NCI-H1417 (cell line): ENCODE results near the gene PRKAG1.
A peak's percentile ranks its signal among the peaks of the same experiment; 100 is the strongest.

Experiments used
- DNase-seq, 3 experiments: peaks; one replicate each; lab custom pipeline; 2025; lab: John Stamatoyannopoulos, UW

The PRKAG1 gene

DNA sequence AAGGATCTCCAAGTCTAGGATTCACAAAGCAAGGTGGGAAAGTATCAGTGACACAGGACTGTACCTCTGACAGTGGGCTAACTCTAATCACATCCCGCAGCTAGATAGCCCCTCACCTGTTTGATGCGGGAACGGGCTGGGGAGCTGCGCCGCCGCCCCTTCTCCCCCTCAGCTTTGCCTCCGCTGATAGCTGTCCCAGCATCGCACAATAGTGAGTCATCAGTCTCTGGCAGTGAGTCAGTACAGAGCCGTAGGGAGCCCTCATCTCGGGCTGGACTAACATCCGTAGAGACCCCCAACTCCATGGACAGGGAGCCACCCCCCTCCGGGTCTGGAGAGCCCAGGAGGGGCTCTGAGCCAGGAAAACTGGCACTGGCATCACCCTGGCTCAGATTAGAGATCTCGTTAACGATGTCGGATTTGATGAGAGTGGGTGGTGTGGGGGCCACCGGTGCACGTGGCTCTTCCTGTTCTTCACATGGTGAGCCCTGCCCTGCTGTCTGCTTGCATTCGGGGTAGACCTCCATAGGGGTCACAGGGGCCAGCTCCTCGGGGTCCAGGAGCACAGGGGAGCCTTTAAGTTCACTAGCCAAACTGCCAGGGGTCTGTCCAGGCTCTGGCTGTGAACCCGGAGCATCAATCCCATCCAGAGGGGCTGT is 31.1 kb upstream of the PRKAG1 start:
- no peak for DNase-seq

DNA sequence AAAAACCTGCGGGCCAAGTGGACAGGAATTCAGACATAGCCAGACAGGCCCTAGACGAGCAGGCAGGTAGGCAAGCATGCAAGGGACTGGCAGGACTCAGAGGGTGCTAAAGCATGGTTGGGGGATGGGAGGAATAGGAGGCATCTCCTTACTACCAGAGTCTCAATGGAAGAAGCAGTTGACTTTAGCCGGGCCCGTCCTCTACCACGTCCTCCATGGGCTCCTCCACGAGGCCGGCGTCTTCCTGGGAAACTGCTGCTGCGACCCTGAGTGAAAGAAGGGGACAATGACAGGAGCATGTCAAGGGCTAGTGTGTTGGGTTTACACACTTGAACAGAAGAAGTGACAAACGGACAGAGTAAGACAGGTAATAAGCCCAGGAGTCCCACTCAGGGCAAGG is 30.4 kb upstream of the PRKAG1 start:
- no peak for DNase-seq

DNA sequence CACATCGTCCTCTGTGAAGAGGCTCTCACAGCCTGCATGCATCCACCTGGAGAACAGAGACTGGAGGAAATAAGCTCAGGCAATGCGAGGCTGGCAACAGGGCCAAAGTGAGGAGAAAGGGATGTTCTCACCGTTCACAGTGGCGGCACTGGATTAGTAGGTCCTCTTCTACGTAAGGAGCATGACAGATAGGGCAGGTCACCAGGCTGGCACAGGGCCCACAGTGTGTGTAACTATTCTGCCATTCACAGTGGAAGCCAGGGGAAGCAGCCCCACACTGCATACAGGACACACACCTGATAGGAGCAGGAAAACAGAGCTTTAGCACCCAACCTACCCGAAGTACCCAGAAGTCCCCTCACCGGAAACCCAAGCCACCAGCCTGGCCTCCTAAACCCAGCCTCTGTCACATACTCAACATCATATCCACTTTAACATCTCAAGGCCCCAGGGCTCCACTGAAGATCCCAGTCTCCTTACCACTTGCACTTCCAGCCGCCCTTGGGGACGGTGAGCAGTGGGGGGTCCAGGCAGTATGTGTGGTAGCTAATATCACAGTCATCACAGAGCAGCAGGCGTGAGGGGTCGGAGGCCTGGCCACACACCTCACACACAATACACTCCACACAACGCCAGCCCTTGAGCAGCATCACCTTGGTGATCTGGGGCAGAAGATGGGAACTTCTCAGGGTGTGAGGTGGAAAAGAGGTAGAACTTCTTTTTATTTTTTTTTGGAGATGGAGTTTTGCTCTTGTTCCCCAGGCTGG is 27.7 kb upstream of the PRKAG1 start:
- DNase-seq: no peak

DNA sequence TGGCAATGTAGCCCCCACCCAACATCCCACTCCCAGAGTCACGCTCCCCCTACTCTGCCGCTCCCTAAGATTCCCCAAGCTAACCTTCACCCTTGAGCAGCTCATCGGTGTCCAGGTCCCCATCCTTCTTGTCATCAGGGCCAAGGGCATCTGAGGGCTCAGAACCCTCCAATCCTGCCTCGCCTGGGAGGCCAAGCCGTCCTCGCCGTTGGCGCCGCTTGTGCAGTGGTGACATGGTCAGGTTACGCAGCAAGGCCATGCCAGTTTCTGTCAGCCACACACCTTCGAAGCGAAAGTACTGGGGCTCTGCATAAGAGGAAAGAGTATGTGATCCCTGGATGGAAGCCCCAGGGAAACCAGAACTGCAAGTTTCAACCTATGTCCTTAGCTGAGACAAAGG is 26.1 kb upstream of the PRKAG1 start:
- DNase-seq: no peak

DNA sequence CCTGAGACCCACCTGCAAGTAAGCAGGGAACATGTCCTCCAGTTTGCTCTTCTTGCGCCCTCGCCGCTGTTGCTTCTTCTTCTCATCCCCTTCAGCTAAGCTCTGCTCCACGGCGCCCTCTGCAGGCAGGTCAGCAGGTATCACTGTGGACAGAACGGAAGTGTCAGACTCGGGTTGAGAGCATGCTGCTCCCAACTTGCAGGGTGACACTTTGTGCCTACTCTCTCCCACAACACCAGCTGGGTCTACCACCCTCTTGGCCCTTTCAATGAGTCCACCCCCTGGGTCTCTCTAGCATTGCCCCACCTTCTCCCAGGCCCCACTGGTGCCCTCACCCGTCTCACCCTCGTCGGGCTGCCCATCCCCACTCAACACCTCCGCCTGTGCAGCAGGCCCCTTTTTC is 25.3 kb upstream of the PRKAG1 start:
- DNase-seq: peak; percentile 10 to 42 (median 24)

DNA sequence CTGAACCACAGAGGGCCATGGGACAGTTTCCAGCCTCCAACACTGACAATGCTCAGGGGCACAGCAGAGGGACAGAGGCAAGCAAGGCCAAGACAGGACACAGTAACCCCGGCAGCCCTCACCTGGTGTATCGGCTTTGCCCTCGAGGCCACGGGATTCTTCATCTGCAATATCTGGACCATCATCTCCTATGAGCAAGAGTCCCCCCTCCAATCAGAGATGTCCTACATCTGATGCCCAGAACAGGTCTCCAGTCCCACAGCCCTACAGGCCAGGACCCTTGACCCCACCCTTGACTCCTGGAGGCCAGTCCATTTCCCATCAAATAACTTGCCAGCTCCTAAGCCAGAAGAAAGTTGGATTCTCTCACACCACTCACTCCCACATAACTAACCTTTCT is 24.7 kb upstream of the PRKAG1 start:
- no peak for DNase-seq

DNA sequence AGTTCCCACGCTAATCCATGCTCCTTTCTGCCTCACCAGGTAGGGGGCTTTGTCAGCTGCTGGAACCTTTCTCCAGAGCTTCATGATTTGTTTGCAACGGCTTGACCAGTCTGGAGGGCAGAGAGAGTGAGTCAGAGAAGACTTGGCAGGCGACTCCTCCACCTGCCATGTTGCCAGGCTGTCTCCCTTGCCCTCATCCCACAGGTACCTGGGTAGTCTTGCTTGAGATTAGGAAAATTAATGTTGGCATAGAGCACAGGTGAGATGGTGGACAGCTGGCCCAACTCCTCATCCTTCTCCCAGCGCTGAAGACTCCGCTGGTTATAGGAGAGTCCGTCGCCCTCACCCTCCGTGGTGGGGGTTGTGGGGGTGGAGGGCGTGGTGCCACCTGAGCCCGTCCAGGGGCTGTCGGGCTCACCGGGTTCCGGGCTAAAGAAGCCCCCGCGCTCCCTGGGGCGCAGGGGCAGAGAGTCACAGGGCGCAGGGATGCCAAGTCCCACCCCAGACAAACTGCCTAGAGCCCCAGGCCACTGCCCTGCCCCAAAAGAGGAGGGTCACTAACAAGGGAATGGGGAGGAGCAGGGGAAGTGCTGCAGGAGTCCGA is 23.4 kb upstream of the PRKAG1 start:
- DNase-seq: no peak

DNA sequence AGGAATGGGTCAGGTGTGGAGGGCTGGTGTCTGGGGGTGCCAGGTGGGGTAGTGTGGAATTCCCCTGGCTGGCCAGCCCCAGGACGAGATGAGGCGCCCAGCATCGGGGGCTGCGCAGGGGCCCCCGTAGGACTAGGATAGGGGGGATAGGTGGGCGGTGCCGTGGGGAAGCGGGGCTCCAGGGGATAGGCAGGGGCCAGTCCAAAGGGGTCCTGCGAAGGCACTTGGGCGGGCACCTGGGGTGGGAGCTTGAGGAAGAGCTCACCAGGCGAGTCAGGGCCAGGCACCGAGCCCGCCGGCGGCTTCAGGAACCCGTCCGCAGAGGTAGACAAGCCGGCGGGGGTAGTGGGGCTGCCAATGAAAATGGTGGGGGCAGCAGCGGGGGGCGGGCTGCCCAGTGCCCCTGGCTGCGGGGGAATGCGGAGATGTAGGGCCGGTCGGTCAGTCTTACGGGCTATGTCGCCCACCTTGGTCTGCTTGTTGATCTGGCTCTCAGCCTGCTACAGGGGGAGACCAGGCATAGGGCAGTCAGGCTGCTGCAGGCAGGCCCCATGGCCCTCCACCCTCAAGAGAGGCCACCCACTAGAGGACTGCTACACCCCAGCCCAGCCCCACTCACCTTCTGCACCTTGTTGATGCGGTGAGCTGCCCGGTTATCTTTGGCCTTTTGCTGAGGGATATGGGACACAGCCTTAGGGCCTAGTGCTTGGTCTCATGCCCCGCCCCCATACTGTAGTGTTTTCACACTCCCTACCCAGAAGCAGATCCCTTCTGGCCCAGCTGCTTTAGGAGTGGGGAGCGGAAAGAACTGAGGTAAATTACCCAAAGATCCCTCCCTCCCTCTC is 22.7 kb upstream of the PRKAG1 start:
- no peak for DNase-seq

DNA sequence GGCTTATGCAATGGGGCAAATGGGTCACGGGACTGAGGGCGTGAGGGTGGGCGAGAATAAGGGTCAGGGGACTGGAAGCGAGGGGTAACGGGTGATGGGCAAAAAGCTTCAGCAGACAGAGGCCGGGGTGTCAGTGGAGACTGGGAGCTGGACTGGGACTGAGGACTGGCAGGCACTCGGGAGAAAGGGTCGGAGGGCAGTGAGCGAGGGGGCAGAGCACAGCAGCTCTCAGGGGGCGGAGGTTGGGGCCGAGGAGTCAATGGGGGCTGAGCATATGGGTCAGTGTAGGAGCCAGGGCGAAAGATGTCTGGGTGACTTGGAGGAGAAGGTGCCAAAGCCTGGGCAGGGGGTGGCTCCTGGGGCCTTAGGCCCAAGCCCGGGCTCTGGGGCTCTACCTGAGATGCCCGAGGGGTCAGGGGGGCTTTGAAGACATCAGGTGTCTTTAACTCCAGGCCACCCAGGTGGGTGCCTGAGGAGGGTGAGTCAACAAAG is 21.8 kb upstream of the PRKAG1 start:
- no peak for DNase-seq

DNA sequence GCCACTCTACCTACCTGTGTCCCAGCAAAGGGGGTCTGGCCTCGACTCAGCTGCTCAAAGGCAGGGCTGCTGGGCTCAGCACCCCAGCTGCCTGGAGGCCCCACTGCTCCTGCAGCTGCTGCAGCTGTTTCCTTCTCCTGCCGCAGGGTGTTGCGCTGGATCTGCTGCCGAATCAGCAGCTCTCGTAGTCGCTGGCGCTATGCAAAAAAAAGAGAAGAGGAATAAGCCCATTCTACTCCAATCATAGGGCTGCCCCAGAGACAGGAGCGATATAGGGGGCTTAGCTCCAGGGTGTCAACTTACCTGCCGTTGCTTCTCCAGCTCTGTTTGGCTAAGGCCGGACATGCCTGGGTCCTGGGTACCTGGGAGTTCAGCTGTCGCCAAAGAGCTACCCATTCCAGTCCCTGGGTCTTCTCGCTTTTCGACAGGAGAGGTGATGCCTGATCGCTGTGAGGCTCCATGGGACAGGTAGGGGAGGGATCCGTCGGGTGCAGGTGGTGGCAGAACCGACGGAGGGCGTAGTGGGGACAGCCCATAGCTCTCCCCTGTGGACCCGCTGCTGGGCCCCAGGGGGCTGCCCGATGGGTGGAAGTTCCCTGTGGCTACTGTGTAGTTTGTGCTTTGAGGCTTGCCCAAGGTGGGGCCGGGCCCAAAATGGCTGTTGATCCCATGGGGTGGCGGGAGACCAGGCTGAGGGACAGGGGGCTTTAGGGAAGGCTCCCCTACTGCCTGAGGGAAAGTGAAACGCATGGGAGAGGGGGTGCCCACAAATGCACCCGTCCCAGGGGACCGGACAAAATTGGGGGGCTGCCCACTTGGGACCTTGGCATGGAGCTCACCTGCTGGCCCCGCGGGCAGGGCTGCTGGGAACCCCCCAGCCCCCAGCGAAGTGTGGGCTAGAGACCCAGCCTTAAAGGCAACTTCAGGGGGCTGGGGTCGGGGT is 21.1 kb upstream of the PRKAG1 start:
- DNase-seq: no peak

DNA sequence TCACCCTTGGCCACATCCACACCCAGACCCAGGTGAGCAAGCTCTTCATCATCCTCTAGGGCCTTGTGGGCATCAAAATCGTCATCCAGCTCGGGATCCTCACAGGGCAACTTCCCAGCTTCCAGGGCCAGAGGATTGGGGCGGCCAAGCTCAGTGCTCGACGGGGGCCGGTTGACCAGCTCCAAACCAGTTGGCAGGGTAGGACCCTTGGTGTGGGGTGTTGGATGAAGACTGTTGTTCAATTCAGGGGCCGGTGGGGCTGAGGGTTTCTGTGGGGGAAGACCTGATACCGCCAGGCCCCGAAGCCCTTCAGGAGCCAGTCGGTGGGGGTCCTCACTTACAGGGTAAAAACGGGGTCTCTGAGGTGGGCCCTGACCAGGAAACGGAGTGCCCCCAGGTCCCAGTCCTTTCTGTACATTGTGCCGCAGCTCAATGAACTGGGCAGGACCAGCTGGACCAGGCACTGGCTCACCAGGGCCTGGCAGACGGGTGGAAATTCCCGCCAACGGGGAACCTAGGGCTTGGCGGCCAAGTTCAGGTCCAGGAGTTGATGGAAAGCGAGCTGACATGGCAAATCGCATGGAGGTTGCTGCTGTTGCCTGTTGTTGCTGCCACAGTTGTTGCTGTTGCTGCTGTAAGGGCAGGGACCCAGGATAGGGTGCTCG is 19.8 kb upstream of the PRKAG1 start:
- no peak for DNase-seq

DNA sequence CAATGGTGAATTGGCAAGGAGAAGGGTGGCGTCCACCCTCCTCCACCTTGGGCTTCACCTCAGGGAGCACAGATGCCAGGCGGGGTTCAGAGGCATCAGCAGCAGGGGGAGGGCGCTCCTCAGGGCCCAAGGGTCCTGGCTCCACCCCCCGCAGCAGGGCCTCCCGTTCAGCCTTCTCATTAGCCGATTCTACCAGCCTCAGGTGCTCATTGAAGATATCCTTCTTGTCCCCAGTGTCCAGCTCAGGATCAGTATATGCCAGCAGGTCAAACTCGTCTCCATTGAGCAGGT is 19.3 kb upstream of the PRKAG1 start:
- no peak for DNase-seq

DNA sequence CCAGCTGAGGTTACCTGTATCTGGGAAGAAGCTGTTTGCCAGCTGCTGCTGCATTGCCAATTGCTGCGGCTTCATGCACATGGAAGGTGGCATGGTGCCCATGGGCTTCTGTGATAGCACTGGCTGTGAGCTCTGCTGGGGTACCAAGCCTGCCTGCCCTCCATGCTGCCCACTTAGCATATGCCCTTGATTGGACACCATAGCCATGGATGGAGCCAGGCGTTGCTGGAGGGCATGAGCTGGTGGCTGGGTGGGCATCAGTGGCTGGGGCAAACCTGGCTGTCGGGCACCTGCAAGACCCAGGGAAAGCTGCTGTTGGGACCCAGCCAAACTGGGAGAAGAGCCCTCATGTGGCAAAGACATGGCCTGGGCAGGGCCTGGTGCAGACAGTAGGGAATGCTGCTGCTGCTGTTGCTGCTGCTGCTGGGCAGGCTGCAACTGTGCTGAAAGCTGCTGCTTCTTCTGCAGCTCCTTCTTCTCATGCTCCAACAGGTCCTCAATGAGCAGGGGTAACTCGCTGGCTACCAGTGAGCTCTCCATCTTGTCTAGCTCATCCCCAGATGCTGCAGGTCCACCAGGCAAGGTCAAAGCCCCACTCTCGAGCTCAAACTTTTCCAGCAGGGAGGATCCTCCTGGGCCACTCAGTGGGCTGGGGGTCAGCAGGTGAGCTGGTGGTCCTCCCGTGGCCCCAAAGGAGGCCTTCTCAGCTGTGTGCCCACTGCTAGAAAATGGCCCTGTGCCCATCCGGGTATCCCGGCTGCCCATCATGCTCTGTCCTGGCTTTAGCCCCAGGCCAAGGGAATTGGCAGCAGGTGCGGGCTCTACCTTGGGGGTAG is 18.8 kb upstream of the PRKAG1 start:
- DNase-seq: no peak

DNA sequence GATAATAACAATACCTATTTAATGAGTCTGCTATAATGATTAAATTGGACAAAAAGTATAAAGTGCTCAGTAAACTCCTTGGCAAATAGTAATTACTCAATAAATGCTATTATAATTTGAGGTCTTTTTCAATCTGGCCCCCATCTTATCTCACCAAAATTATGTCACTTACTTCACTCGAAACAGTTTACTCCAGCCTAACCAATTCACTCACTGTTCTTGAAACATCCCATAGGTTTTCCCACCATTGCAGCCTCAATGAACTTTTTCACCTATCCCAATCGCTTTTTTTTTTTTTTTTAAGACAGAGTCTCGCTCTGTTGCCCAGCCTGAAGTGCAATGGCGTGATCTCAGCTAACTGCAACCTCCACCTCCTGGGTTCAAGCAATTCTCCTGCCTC is 17.5 kb upstream of the PRKAG1 start:
- DNase-seq: no peak

DNA sequence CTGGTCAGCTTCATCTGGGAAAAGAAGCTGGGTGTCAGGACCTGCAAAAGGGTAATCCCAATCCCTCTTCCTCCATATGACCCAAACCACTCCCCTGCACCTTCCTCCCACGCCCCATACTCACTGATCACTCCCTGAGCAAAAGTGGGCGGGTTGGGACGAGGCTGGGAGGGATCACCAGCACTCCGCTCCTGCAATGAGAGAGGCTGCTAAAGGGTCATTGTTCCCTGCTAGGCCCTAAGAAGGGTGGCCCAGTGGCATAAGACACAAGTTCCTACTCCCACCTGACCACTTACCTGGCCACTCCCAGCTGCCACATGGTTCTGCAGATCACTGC is 15.7 kb upstream of the PRKAG1 start:
- DNase-seq: no peak

DNA sequence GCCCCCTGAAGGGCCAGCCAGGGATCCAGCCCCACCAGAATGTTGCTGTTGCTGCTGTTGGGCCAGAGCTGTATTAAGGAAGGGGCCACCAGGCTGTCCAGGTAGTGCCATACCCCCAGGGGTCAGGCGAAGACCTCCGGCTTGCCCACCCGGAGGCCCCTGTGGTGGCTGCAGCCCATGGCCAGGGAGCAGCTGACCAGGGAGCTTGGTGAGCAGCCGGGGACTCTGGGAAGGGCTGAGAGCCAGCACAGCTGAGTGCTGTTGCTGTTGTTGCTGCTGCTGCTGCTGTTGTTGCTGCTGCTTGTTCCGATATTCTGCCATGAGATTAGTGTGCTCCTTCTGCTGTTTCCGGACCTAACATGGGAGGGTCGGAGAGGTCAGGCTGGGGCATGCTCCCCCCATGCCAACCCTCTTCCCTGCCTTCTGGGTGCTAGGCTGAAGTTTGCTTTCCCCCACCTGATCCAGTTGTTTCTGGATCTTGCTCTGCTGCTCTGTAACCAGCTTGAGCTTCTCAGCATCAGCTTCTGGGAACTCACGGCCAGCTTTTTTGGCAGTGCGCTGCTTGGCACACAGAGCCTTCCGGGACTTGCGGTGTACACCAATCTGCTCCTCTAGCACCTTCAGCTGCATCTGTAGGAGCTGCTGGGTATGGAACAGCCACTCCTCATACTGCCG is 15.2 kb upstream of the PRKAG1 start:
- DNase-seq: no peak

DNA sequence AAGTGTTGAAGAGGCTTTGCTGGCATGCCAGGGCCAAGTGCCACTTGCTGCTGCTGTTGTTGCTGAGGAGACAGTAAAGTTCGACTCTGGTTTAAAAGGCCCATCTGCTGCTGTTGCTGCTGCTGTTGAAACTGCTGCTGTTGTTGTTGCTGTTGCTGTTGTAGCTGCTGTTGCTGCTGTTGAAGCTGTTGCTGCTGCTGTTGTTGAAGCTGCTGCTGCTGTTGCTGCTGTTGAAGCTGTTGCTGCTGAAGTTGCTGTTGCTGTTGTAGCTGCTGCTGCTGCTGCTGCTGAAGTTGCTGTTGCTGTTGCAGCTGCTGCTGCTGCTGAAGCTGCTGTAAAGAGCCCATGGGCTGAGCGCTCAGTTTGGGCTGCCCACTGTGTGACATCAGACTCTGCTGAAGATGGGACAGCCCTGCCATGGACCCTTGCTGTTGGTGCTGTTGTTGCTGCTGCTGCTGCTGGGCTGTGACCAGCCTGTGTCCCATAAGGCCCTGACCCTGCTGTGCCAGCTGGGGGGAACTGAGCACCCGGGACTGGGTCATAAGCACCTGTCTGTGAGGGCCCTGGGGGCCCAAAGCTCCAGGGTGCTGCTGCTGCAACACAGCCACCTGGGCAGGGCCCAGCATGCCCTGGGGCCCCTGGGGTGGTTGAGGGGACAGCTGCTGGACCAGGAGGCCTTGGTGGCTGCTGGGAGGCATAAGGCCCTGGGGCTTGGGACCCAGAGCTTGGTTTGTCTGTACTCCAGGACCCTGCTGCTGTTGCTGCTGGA is 14.3 kb upstream of the PRKAG1 start:
- no peak for DNase-seq

DNA sequence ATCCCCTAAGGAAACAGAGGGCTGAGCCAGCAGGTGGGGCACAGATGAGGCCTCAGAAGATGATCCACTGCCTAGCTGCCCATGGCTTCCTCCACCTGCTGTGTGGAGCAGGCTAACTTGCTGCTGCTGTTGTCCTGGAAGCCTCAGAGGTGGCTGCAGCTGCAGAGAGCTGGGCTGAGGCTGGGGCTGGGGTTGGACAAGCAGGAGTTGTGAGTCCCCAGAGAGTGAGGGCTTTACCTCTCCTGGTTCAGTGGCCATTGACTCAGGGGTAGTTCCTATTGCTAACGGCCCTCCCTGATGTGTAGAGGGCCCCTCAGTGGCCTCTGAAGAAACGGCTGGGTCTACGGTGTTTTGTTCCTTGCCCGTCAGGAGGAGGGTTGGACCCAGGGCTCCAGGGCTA is 13.7 kb upstream of the PRKAG1 start:
- DNase-seq: no peak
